Superior temporal gyrus (tissue), 1 donor: ENCODE measurements around the gene SLC27A1.
A peak's percentile ranks its signal among the peaks of the same experiment; 100 is the strongest.
"Not testable (repeated sequence)": the region's sequence is repeated elsewhere in the genome, so short reads cannot be mapped to it uniquely, and the experiment has no call there.

ENCODE experiments used
- DNase-seq: peaks from one replicate; pipeline ENCODE4 v3.0.0-alpha.2; 2016; ENCODE audit errors: extremely low spot score

The SLC27A1 gene

DNA sequence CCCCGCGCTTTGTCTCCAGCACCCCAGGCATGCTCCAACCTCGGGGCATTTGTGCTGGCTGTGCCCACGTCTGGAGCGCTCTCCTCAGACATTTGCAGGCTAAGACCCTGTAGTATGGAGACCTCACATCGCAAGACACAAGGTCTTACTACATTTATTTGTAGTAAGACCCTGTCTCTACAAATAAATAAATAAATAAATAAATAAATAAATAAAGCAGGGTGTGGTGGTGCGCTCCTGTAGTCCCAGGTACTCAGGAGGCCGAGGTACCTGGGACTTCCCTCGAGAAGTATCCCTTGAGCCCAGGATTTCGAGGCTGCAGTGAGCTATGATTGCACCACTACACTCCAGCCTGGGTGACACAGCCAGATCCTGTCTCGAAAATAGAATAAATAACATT lies 14.2 kb upstream of the SLC27A1 start:
- no peak for DNase-seq

DNA sequence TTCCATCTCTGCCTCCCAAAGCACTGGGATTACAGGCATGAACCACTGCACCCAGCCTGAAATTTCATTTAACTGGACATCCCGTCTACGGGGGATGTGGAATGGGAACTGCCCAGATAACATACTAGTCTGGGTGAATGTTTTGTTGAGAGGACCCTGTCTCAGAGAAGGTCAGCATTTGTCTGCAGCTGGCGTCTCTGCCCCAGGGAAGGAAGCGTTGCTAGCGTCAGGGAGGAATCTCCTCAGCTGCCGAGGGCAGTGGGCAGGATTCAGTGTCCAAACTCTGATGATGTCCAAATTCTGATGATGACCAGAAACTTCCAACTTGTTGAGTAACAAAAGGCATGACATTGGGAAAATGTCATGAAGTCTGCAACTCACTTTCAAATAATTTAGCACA lies 12.7 kb upstream of the SLC27A1 start:
- DNase-seq: no peak

GRCh38 chr19:17458970-17459369 lies 11.4 kb upstream of the SLC27A1 start:
- no peak for DNase-seq

- DNase-seq: no peak
Observed at GRCh38 chr19:17460372-17461230, 9.7 kb upstream of the SLC27A1 start, which contains the start of gene NXNL1. Gene NXNL1 (minus strand): TSS chr19:17460926. CDS start chr19:17460869, 57 bp downstream.

DNA sequence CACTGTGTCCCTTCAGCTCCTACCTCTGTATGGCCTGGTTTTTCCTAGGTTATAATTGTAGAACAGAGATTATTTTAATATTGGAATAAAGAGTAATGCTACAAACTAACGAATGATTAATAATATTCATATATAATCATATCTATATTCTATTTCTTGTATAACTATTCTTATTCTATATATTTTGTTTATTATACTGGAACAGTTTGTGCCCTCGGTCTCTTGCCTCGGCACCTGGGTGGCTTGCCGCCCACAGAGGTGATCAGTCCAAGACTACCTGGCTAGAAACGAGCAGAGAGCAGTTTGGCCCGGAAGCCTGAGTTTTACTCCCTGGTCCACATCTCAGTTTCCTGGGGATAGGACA lies 3.9 kb upstream of the SLC27A1 start:
- no peak for DNase-seq

DNA sequence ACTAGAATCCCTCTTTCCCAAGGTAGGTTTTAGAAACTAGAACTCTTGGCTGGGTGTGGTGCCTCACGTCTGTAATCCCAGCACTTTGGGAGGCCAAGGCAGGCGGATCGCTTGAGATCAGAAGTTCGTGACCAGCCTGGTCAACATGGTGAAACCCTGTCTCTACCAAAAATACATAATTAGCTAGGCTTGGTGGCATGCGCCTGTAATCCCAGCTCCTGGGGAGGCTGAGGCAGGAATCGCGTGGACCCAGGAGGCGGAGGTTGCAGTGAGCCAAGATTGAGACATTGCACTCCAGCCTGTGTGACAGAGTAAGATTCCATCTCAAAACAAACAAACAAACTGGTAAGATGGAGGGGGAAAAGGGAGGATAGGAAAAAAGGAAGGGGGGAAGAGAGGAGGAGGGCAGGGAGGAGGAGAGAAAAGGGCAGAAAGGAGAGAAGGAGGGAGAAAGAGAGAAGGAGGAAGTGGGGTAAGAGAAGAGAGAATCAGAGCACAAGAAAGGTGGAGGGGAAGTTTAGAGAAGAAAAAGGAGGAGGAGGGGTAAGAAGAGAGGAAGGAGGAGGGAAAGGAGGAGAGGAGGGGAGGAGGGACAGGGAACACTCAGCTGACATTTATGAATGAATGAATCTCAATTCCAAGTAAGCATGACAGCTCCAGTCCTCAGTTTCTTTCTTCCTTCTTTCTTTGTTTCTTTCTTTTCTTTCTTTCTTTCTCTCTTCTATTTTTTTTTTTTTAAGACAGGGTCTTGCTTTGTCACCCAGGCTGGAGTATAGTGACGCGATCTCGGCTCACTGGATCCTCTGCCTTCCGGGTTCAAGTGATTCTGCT lies 2.6 kb upstream of the SLC27A1 start:
- DNase-seq: no peak

- DNase-seq: peak; percentile 25
Observed at GRCh38 chr19:17468302-17469091, 1.8 kb upstream of the SLC27A1 start.

- DNase-seq: no peak
Observed at GRCh38 chr19:17469092-17469480, 1.2 kb upstream of the SLC27A1 start.

DNA sequence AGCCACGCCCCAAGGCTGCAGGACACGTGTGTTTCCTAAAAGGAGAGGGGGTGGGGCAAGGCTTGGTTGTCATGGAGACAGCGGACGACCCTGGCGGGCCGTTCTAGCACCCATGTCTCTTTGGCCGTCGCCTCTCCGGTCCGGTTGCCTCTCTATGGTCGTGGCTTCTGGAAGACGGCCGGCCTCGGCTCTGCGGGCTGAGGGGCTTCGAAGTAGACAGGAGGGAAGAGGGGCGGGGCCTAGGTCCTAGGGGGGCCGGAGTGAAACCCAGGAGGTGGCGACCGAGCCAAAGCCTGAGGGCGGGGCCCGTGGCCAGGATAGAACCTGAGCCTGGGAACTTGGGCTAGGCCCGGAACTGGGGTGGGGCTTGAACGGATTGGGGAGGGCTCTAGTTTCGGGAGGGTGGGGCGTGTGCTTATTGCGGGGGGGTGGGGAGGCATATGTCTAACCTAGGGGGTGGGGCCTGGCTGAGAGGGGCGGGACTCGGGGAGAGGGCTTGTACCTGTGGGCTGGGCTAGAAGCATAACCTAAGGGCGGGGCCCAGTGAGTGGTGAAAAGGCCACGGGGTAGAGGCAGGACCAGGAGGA lies 750 bp upstream of the SLC27A1 start:
- DNase-seq: peak; percentile 68

- no peak for DNase-seq
Observed at GRCh38 chr19:17471410-17472125, 1.2 kb downstream of the SLC27A1 start.

- DNase-seq: no peak
Observed at GRCh38 chr19:17473041-17473440, 2.7 kb downstream of the SLC27A1 start.

- not testable (repeated sequence) for DNase-seq
Observed at GRCh38 chr19:17475011-17475540, 4.8 kb downstream of the SLC27A1 start.

GRCh38 chr19:17475541-17476115 lies 5.3 kb downstream of the SLC27A1 start:
- peak; percentile 96 for DNase-seq

DNA sequence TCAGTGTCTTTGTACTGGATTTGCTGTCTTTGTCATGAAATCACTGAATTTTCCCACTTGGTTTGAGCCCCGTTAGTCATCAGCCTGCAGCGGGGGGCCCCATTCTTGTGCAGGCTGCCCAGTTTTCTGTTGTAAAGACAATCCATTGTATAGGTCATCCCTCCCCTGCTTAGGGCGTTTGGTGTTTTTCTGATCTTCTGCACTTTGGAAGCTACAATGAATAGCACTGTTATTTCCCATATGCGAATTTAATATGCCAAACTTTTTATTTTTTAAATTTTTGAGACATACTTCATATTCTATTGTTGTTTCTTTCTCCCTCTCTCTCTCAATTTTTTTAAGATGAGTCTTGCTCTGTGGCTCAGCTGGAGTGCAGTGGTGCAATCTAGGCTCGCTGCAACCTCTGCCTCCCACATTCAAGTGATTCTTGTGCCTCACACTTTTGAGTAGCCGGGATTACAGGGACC lies 9.0 kb downstream of the SLC27A1 start:
- DNase-seq: peak; percentile 88

- DNase-seq: no peak
Observed at GRCh38 chr19:17481986-17482385, 11.7 kb downstream of the SLC27A1 start.

DNA sequence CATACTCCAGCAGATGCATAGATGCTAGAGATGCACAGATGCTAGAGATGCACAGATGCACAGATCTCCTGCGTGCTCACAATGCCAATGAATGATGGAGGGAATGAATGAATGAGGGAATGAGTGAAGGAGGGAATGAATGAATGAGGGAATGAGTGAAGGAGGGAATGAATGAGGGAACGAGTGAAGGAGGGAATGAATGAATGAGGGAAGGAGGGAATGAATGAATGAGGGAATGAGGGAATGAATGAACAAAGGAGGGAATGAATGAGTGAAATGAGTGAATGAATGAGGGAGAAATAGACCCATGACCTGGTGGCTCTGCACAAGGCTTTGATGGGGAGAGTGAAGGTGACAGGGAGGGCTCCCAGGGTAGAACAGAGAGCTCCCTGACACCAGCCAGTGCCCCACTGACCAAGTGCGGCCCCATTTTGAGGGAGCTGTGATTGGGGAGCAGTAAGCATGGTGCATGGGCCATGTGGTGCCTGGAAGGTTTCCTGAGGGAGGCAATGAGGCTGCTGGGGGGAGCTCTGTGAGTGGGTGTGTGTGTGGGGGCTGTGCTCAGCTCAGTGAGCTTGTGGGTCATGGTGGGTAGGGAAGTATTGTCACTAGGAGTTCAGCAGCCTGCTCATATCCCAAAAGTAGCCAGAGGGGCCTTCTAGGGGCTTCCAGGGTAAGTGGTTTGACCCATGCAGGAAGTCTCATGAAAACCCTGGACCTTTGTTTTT lies 12.7 kb downstream of the SLC27A1 start:
- DNase-seq: no peak

DNA sequence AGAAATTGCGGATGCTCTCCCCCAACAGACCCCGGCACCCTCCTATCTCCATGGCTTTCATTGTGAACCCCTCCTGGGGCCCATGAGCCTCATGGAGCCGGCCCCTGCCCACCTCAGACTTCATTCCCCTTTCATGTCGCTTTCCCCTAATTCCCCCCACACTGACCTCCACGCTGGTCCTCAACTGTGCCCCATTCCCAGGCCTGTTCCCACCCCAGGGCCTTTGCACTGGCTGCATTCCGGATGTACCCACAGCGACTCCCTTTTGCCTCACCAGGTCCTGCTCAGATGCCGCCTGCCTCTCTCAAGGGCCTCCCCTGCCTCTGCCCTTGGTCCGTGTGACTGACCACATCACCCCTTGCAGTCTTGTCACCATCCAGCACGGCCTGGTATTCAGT lies 13.3 kb downstream of the SLC27A1 start:
- DNase-seq: no peak

GRCh38 chr19:17484520-17485185 lies 14.3 kb downstream of the SLC27A1 start:
- DNase-seq: no peak
